ENCODE measurements around the gene PARD3B.

DNA sequence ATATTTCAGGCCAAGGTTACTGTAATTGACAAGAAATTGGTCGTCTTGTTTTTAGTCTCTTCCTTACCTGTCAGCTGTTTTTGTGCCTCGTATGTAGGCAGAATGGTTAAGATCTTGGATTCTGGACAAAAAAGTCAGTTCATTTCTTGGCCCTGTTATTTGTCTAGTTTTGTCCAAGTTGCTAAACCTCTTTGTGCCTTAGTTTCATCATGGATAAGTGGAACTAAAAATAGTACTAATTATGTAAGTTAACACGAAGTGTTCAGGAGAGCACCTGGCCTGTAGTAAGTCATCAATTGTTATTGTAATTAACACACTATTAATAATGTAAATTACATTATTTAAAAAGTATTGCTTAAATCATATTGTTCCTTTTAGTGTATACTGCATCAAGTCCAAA lies 148.0 kb downstream of the PARD3B start:
- TF ChIP-seq, protein P1, sequence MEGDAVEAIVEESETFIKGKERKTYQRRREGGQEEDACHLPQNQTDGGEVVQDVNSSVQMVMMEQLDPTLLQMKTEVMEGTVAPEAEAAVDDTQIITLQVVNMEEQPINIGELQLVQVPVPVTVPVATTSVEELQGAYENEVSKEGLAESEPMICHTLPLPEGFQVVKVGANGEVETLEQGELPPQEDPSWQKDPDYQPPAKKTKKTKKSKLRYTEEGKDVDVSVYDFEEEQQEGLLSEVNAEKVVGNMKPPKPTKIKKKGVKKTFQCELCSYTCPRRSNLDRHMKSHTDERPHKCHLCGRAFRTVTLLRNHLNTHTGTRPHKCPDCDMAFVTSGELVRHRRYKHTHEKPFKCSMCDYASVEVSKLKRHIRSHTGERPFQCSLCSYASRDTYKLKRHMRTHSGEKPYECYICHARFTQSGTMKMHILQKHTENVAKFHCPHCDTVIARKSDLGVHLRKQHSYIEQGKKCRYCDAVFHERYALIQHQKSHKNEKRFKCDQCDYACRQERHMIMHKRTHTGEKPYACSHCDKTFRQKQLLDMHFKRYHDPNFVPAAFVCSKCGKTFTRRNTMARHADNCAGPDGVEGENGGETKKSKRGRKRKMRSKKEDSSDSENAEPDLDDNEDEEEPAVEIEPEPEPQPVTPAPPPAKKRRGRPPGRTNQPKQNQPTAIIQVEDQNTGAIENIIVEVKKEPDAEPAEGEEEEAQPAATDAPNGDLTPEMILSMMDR (conservative IDR thresholded peaks at IDR 0.05; ENCODE audit: low read depth, low read length) = no peak
- no peak for TF ChIP-seq EZH2 (IDR thresholded peaks at IDR 0.05; ENCODE audit: borderline replicate concordance, low read depth, low read length, poor library complexity, severe bottlenecking)

Measured in A673 (cell line).